ENCODE measurements around the gene RB1. TPM values are rescaled to one million over a fixed set of nuclear protein-coding genes. Genes with fewer than 3 reads are reported as not detected.

The RB1 gene
- total and polyA plus RNA-seq, 9 of the 15 experiments (the other 6 are each of a cell fraction or from before 2014, with no cell fraction given) = 5.0 to 23.8 (median 17.9) TPM

DNA sequence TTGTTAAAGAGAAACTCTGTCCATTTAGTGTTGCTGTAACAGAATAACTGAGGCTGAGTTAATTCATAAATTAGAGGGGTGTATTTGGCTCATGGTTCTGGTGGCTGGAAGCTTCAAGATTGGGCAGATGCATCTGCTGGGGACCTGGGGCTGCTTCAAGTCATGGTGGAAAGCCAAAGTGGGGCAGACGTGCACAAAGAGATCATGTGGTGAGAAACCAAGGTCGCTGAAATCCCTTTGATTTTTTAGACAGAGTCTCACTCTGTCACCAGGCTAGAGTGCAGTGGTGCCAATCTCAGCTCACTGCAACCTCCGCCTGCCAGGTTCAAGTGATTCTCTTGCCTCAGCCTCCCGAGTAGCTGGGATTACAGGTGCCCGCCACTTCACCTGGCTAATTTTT is 183.3 kb downstream of the RB1 start:
- no peaks in the 10 kb centered on the region for H3K27me3 ChIP-seq (ENCODE audit: control insufficient read depth in 2 of 2, insufficient read depth in 2 of 2, low read length in 2 of 2)
- H3K4me1 ChIP-seq (replicated peaks in 1 of 2; ENCODE audit: control insufficient read depth in 2 of 2, insufficient read depth in 2 of 2, low read length in 2 of 2) = no peaks in the 10 kb centered on the region
- DNase-seq (ENCODE audit: extremely low read depth in 1 of 4, low spot score in 3 of 4) (no peak), ATAC-seq (no peak), FAIRE-seq (no peak)
- H2AFZ ChIP-seq (ENCODE audit: low read depth, low read length) = no peak overlapping the region
- ChIA-PET POLR2A (no interaction called here), CTCF (ENCODE audit: low intra/inter-chr PET ratio) (no interaction called here)
- BruUV-seq (replicated peaks) = no TSS peak
- H3K4me2 ChIP-seq (ENCODE audit: insufficient read depth, low read length) = no peak overlapping the region
- no peaks in the 10 kb centered on the region for H4K20me1 ChIP-seq (replicated peaks; ENCODE audit: control insufficient read depth, insufficient read depth, low read length)
- intact Hi-C loops (cut with micrococcal nuclease) (no loop called here), in situ Hi-C loops (cut with MboI) (no loop called here)
- no peaks in the 10 kb centered on the region for H3K9me1 ChIP-seq (ENCODE audit: control insufficient read depth, insufficient read depth, low read length)
- no peak overlapping the region for H3K4me3 ChIP-seq
- H3K79me2 ChIP-seq (ENCODE audit: control insufficient read depth, insufficient read depth, low read length) = no peaks in the 10 kb centered on the region
- WGBS (ENCODE audit: insufficient coverage, low coverage, missing lambda C conversion rate) = 36% methylated on average over 4 of the region's 5 CpGs
- no peaks in the 10 kb centered on the region for H3K9me3 ChIP-seq (replicated peaks; ENCODE audit: control insufficient read depth, insufficient read depth, low read depth, low read length)
- no peak overlapping the region for H3K27ac ChIP-seq (ENCODE audit: extremely low read depth, low read depth, low read length)
- H3K9ac ChIP-seq (ENCODE audit: insufficient read depth in 1 of 2, low read depth in 2 of 2, low read length in 2 of 2) = no peak overlapping the region
- no peaks in the 10 kb centered on the region for H3K36me3 ChIP-seq (ENCODE audit: control insufficient read depth, insufficient read depth, low read length)
- TF ChIP-seq, protein P1, sequence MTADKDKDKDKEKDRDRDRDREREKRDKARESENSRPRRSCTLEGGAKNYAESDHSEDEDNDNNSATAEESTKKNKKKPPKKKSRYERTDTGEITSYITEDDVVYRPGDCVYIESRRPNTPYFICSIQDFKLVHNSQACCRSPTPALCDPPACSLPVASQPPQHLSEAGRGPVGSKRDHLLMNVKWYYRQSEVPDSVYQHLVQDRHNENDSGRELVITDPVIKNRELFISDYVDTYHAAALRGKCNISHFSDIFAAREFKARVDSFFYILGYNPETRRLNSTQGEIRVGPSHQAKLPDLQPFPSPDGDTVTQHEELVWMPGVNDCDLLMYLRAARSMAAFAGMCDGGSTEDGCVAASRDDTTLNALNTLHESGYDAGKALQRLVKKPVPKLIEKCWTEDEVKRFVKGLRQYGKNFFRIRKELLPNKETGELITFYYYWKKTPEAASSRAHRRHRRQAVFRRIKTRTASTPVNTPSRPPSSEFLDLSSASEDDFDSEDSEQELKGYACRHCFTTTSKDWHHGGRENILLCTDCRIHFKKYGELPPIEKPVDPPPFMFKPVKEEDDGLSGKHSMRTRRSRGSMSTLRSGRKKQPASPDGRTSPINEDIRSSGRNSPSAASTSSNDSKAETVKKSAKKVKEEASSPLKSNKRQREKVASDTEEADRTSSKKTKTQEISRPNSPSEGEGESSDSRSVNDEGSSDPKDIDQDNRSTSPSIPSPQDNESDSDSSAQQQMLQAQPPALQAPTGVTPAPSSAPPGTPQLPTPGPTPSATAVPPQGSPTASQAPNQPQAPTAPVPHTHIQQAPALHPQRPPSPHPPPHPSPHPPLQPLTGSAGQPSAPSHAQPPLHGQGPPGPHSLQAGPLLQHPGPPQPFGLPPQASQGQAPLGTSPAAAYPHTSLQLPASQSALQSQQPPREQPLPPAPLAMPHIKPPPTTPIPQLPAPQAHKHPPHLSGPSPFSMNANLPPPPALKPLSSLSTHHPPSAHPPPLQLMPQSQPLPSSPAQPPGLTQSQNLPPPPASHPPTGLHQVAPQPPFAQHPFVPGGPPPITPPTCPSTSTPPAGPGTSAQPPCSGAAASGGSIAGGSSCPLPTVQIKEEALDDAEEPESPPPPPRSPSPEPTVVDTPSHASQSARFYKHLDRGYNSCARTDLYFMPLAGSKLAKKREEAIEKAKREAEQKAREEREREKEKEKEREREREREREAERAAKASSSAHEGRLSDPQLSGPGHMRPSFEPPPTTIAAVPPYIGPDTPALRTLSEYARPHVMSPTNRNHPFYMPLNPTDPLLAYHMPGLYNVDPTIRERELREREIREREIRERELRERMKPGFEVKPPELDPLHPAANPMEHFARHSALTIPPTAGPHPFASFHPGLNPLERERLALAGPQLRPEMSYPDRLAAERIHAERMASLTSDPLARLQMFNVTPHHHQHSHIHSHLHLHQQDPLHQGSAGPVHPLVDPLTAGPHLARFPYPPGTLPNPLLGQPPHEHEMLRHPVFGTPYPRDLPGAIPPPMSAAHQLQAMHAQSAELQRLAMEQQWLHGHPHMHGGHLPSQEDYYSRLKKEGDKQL (CRISPR knock-in tag; IDR thresholded peaks at IDR 0.05; ENCODE audit: borderline replicate concordance) = no peak
- TF ChIP-seq ZNF445 (CRISPR knock-in tag; IDR thresholded peaks at IDR 0.05; ENCODE audit: low read depth) (no peak), KDM2B (CRISPR knock-in tag; IDR thresholded peaks at IDR 0.05) (no peak), PHF8 (IDR thresholded peaks at IDR 0.05; ENCODE audit: borderline replicate concordance, low read length) (no peak), ZNF507 (tag; conservative IDR thresholded peaks at IDR 0.05) (no peak), E2F3 (CRISPR knock-in tag; IDR thresholded peaks at IDR 0.05) (no peak), SIRT6 (IDR thresholded peaks at IDR 0.05; ENCODE audit: low read depth, low read length) (no peak), ETV6 (IDR thresholded peaks at IDR 0.05; ENCODE audit: borderline replicate concordance in 1 of 2, low read depth in 2 of 2, low read length in 1 of 2) (no peak), ETV6 (CRISPR knock-in tag; IDR thresholded peaks at IDR 0.05; ENCODE audit: borderline replicate concordance) (no peak), NCOA1 (IDR thresholded peaks at IDR 0.05; ENCODE audit: low read depth) (no peak), ZNF561 (CRISPR knock-in tag; conservative IDR thresholded peaks at IDR 0.05) (no peak)
- TF ChIP-seq, protein P2, sequence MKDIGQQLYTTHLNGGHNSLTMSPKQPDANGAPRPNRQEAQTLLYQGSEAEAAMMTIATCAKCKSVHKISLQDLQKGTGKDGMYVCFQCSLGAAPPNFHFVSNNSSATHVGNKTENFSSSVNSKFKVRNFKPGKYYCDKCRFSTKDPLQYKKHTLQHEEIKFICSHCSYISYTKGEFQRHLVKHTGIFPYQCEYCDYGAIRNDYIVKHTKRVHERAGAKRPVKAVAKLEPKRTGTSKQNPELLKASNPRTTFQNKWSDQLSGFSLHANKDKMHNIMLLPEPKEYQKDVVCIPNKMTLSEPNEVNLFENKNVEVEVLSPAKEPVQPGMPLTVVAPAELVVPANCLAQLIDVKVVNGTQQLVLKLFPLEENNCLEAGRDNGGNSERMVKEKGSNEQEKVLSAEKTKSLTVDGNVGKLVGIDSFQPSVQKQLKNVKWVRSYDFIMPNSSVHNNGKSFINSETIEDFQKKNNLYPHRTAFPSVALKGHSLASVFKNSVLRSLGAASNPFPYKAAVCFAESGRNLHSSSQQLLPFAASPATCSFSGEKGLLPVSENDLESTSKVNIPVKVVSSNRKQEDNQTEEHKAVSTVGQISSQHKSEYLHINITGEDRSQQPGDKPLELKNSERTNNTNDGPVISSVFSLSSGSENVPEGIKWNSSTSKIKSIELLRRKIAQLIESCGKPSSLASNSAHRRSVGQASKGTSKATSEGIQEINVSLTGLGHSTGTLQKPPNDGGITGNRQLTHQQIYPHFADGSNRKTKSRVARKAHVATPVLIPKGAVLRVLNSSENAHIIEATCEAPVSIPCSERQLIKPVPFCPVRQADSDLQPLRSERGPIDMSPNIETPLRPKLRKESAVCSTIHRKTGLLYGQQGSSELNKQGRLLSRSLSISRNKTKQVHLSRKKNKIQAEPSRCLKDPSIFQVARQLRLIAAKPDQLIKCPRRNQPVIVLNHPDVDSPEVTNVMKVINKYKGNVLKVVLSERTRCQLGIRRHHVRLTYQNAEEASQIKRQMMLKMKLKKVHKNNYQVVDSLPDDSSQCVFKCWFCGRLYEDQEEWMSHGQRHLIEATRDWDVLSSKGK (CRISPR knock-in tag; IDR thresholded peaks at IDR 0.05) = no peak
- TF ChIP-seq, protein P3, sequence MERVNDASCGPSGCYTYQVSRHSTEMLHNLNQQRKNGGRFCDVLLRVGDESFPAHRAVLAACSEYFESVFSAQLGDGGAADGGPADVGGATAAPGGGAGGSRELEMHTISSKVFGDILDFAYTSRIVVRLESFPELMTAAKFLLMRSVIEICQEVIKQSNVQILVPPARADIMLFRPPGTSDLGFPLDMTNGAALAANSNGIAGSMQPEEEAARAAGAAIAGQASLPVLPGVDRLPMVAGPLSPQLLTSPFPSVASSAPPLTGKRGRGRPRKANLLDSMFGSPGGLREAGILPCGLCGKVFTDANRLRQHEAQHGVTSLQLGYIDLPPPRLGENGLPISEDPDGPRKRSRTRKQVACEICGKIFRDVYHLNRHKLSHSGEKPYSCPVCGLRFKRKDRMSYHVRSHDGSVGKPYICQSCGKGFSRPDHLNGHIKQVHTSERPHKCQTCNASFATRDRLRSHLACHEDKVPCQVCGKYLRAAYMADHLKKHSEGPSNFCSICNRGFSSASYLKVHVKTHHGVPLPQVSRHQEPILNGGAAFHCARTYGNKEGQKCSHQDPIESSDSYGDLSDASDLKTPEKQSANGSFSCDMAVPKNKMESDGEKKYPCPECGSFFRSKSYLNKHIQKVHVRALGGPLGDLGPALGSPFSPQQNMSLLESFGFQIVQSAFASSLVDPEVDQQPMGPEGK (CRISPR knock-in tag; IDR thresholded peaks at IDR 0.05; ENCODE audit: borderline replicate concordance) = no peak

All from K562 (cell line).